Measurements from ENCODE around the gene TTLL5.
A peak's percentile ranks its signal among the peaks of the same experiment; 100 is the strongest.

Gene TTLL5

DNA sequence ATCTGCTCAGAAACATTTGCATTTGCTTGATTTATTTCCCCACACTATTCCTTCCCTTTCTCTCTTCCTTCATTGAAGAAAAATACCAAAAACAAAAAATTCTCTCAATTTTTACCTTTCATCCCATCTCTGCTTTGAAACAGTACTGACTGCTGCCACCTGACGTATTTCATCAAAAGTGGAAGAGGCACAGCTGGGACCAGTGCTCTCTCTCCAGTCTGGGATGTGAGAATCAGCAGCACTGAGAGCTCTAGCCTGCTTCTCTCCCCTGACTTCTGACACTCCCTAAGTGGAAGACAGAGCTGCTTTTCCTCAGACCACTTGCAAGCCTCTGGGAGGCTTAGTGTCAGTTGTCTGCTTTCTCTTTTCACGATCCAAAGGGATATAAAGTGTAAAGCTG, 36.9 kb downstream of the TTLL5 start:
- H3K4me3 Mint-ChIP-seq: no peak overlapping the region
- H3K27ac Mint-ChIP-seq: no peak overlapping the region
- no peaks in the 10 kb centered on the region for H3K4me1 Mint-ChIP-seq (ENCODE audit: low read depth)
- no peak for DNase-seq (ENCODE audit: low spot score)
- H3K9me3 Mint-ChIP-seq: peaks cover 3% of the 10 kb centered on the region
- H3K27me3 Mint-ChIP-seq (ENCODE audit: low read depth): no peaks in the 10 kb centered on the region
- H3K36me3 Mint-ChIP-seq (ENCODE audit: low read depth): peaks cover 30% of the 10 kb centered on the region

- H3K4me1 Mint-ChIP-seq (ENCODE audit: low read depth): no peaks in the 10 kb centered on the region
- peak overlapping the region; percentile 27 for H3K27ac Mint-ChIP-seq
- H3K36me3 Mint-ChIP-seq (ENCODE audit: low read depth): peaks cover 22% of the 10 kb centered on the region
- H3K9me3 Mint-ChIP-seq: peaks cover 3% of the 10 kb centered on the region
- no peak overlapping the region for H3K4me3 Mint-ChIP-seq
- no peaks in the 10 kb centered on the region for H3K27me3 Mint-ChIP-seq (ENCODE audit: low read depth)
- no peak for DNase-seq (ENCODE audit: low spot score)
Measured at GRCh38 chr14:75699331-75699730, 38.3 kb downstream of the TTLL5 start.

DNA sequence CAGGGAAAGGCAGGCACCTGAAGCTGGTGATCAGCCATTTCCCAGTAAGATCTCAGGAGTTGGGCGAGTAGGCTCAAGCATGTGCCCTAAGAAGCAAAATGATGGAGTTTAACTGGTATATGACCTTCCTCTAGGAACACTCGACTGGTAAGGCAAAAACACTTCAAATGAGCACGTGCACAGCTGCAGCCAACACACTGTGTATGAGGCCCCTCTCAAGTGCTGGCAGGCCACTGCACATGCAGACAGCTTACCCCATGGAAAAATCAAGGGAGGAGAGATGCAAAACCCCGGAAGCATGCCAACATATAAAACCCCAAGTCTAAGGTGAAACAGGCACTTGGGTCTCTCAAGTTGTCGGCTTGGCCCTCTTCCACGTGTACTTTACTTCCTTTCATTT, 39.2 kb downstream of the TTLL5 start:
- no peak for DNase-seq (ENCODE audit: low spot score)
- H3K36me3 Mint-ChIP-seq (ENCODE audit: low read depth): peaks cover 15% of the 10 kb centered on the region
- H3K4me1 Mint-ChIP-seq (ENCODE audit: low read depth): no peaks in the 10 kb centered on the region
- no peaks in the 10 kb centered on the region for H3K27me3 Mint-ChIP-seq (ENCODE audit: low read depth)
- H3K9me3 Mint-ChIP-seq: no peaks in the 10 kb centered on the region
- H3K4me3 Mint-ChIP-seq: no peak overlapping the region
- H3K27ac Mint-ChIP-seq: no peak overlapping the region

DNA sequence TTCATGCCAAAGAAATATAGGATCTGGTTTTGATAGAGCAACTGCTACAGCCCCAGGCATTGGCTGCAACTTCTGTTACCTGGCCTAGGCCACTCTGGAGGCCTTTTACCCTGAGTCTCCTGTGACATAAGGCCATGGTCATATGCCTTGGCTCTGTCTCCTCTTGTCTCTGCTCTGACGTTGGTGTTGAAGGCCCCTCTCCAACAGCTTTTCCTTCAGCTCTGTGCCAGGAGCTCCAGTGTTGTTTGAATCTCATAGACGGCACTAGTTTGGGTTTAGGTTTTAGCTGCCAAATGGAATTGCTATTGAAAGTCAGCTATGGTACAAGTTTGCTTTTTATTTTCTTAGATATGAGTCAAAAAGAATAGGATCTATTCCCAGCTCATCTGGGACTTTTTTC, 41.1 kb downstream of the TTLL5 start:
- H3K36me3 Mint-ChIP-seq (ENCODE audit: low read depth): peaks cover 7% of the 10 kb centered on the region

GRCh38 chr14:75702616-75703261, 41.7 kb downstream of the TTLL5 start:
- Mint-ChIP-seq H3K4me1 (ENCODE audit: low read depth) (no peaks in the 10 kb centered on the region), H3K9me3 (no peaks in the 10 kb centered on the region), H3K36me3 (ENCODE audit: low read depth) (peaks cover 7% of the 10 kb centered on the region), H3K4me3 (no peak overlapping the region), H3K27ac (no peak overlapping the region), H3K27me3 (ENCODE audit: low read depth) (no peaks in the 10 kb centered on the region)
- no peak for DNase-seq (ENCODE audit: low spot score)

More for the DNA sequence above, 41.1 kb downstream of the TTLL5 start:
- H3K4me1 Mint-ChIP-seq (ENCODE audit: low read depth): no peaks in the 10 kb centered on the region
- H3K27ac Mint-ChIP-seq: no peak overlapping the region
- no peaks in the 10 kb centered on the region for H3K9me3 Mint-ChIP-seq
- no peak overlapping the region for H3K4me3 Mint-ChIP-seq
- DNase-seq (ENCODE audit: low spot score): no peak
- no peaks in the 10 kb centered on the region for H3K27me3 Mint-ChIP-seq (ENCODE audit: low read depth)

DNA sequence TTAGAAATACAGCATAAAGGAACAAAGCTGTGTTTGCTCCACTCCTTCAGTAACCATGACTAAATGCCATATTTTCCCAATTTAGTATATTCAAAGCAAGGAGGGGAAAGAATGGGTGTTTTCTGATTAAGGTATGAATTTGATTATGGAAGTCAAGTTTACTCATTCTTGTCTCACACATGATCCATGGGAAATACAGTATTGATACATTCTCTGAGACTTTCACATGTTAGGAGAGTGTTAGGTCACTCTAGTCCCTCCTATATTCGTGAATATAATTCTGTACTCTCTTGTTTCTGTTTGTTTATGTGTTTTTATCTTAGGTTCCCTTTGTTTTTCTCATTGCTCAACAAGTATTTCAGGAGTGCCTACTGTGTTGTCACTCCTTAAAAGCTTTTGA, 42.4 kb downstream of the TTLL5 start:
- Mint-ChIP-seq H3K36me3 (ENCODE audit: low read depth) (peaks cover 7% of the 10 kb centered on the region), H3K9me3 (no peaks in the 10 kb centered on the region), H3K4me3 (no peak overlapping the region), H3K27me3 (ENCODE audit: low read depth) (no peaks in the 10 kb centered on the region), H3K4me1 (ENCODE audit: low read depth) (no peaks in the 10 kb centered on the region), H3K27ac (no peak overlapping the region)
- DNase-seq (ENCODE audit: low spot score): no peak

DNA sequence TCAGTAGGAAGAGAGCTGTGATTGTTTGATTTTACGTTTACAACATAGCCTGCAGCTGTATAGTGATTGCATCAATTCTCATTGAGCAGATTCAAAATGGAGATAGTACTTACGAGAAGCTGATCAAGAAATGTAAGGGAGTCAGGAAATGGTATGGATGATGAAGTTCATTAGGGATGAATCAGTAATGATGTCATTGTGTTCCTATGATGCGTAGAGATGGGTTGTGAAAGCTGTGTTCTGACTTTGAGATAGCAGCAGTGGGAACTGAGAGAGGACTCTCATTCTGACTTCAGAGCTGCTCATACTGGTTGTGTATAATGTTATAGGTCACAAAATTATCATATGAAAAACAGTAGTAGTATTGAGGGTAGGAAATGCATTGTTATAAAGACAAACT, 44.0 kb downstream of the TTLL5 start:
- DNase-seq (ENCODE audit: low spot score): no peak
- H3K27ac Mint-ChIP-seq: no peak overlapping the region
- H3K4me3 Mint-ChIP-seq: no peak overlapping the region
- H3K36me3 Mint-ChIP-seq (ENCODE audit: low read depth): peaks cover 7% of the 10 kb centered on the region
- no peaks in the 10 kb centered on the region for H3K9me3 Mint-ChIP-seq
- no peaks in the 10 kb centered on the region for H3K27me3 Mint-ChIP-seq (ENCODE audit: low read depth)
- H3K4me1 Mint-ChIP-seq (ENCODE audit: low read depth): no peaks in the 10 kb centered on the region

DNA sequence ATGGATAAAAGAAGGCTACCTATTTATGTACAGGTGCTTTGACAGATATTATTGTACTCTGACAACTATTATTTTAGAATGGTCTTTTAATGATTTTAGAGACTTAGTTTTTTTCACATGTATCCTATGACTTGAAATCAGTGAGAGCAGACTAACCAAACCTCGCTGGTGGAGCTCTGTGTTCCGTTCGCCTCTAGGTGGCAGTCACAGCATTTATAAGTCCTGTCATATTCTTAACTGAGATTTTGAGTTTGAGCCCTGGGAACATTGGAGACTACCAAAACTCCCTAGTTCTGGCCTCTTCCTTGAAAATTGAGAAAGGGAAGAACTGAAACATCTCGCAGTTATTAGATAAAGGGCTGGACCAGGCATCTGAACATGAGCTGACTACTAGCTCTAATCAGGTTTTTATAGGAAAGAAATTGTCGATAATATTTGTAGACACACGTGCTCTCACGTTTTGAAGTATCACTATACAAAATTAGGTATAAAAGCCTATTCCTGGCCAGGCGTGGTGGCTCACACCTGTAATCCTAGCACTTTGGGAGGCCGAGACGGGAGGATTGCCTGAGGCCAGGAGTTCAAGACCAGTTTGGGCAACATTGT, 48.3 kb downstream of the TTLL5 start:
- Mint-ChIP-seq H3K9me3 (no peaks in the 10 kb centered on the region), H3K4me3 (no peak overlapping the region), H3K27me3 (ENCODE audit: low read depth) (no peaks in the 10 kb centered on the region), H3K36me3 (ENCODE audit: low read depth) (peaks cover 3% of the 10 kb centered on the region), H3K27ac (no peak overlapping the region), H3K4me1 (ENCODE audit: low read depth) (no peaks in the 10 kb centered on the region)
- peak; percentile 26 for DNase-seq (ENCODE audit: low spot score)

DNA sequence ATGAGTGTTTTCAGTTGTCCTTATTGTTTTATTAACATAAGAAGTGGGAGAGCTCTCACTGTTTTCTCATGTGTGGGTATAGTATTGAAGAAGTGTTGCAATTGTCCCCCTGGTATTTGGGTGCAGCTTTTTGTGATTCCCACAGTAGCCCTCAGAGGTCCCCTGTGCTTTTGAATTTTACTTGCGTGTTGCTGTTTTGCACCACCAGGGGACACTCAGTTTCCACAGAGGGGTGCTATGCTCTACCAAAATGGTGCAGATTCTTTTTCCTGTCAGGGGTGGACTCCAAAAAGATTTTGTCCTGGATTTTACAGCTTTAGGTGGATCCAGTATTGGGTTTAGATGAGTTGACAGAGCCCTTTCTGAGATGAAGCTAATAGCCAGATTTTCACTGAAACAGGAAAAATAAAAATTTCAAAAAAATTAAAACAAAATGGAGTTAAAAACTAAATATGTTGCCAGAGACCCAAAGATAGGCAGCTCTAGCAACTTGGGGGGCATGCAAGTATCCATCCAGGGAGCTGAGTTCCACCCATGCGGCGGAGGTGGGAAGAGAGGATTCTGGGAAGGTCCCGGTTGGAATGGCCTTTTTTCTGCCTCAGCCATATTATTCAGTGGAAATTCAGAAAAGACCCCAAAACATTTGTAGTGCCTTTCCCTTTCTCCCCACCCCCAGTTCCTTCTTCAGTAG, 50.2 kb downstream of the TTLL5 start:
- H3K36me3 Mint-ChIP-seq (ENCODE audit: low read depth): peaks cover 3% of the 10 kb centered on the region
- peaks cover 8% of the 10 kb centered on the region for H3K4me1 Mint-ChIP-seq (ENCODE audit: low read depth)
- DNase-seq (ENCODE audit: low spot score): no peak
- H3K9me3 Mint-ChIP-seq: no peaks in the 10 kb centered on the region
- no peak overlapping the region for H3K4me3 Mint-ChIP-seq
- H3K27ac Mint-ChIP-seq: no peak overlapping the region
- no peaks in the 10 kb centered on the region for H3K27me3 Mint-ChIP-seq (ENCODE audit: low read depth)

GRCh38 chr14:75711796-75712211, 50.8 kb downstream of the TTLL5 start:
- Mint-ChIP-seq H3K27me3 (ENCODE audit: low read depth) (no peaks in the 10 kb centered on the region), H3K4me1 (ENCODE audit: low read depth) (peaks cover 9% of the 10 kb centered on the region), H3K27ac (no peak overlapping the region), H3K4me3 (no peak overlapping the region), H3K9me3 (no peaks in the 10 kb centered on the region), H3K36me3 (ENCODE audit: low read depth) (peaks cover 3% of the 10 kb centered on the region)
- DNase-seq (ENCODE audit: low spot score): no peak

DNA sequence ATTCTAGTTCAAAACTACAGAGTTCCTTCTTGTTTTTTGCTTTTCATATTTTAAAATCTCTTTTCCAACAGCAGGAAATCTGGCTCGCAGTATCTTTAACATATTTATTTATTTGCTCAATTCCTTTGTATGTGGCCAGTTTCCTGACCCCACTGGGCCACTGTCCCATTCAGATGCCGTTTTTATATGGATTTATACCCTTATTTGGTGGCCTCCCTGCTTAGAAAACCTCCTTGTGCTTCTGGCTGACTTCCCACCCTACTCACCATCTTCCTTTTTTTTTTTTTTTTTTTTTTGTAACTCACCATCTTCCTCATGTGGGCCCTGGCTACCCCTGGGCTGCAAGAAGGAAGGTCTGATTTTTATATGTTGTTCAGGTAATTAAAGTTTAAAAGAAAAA, 53.9 kb downstream of the TTLL5 start:
- H3K9me3 Mint-ChIP-seq: no peaks in the 10 kb centered on the region
- H3K36me3 Mint-ChIP-seq (ENCODE audit: low read depth): peaks cover 5% of the 10 kb centered on the region
- no peak overlapping the region for H3K27ac Mint-ChIP-seq
- DNase-seq (ENCODE audit: low spot score): no peak
- H3K27me3 Mint-ChIP-seq (ENCODE audit: low read depth): no peaks in the 10 kb centered on the region
- H3K4me3 Mint-ChIP-seq: no peak overlapping the region
- H3K4me1 Mint-ChIP-seq (ENCODE audit: low read depth): peaks cover 9% of the 10 kb centered on the region

DNA sequence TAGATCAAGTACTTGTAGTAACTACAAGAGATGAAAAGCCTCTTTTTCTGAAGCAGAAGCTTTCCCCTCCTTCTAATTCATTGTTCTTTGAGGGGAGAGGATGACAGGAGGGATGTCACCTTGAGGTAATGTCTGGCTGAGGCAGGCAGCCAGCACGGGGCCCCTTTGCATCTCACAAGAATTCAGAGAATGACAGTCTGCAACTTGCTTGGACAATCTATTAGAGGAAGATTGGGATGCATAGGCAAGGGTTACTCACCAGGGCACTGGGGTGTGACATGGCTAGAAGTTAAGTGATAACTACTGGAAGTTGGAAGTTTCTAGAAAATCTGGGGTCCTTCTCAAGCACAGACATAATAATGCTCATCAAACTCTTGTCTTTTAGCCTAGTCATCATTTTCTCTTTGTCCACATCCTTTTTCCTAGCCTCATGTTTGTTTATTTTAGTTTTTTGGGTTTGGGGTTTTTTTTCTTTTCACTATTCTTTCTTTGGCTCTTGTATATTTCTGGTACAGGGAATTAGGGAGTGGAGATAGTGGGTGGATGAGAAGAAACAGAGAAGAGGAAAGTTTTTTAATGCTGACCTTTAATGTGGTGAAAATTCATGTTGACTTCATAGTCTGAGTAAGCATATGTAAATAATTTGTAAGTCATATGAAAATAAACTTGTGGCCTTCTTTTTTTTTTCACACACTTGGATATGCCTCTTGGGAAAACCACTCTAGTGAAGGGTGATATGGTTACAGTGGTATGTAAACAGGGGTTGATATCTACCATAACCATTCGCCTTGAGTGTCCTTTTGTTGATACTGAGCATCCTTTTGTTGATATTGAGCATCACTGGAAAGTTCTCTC, 55.1 kb downstream of the TTLL5 start:
- Mint-ChIP-seq H3K36me3 (ENCODE audit: low read depth) (peaks cover 9% of the 10 kb centered on the region), H3K27ac (no peak overlapping the region), H3K4me3 (no peak overlapping the region), H3K4me1 (ENCODE audit: low read depth) (peaks cover 9% of the 10 kb centered on the region), H3K27me3 (ENCODE audit: low read depth) (no peaks in the 10 kb centered on the region), H3K9me3 (no peaks in the 10 kb centered on the region)
- DNase-seq (ENCODE audit: low spot score): no peak

- Mint-ChIP-seq H3K4me1 (ENCODE audit: low read depth) (peaks cover 9% of the 10 kb centered on the region), H3K27ac (no peak overlapping the region), H3K4me3 (no peak overlapping the region), H3K9me3 (no peaks in the 10 kb centered on the region), H3K36me3 (ENCODE audit: low read depth) (peaks cover 11% of the 10 kb centered on the region), H3K27me3 (ENCODE audit: low read depth) (no peaks in the 10 kb centered on the region)
- no peak for DNase-seq (ENCODE audit: low spot score)
Measured at GRCh38 chr14:75717729-75718128, 56.7 kb downstream of the TTLL5 start.

- DNase-seq (ENCODE audit: low spot score): no peak
- peaks cover 14% of the 10 kb centered on the region for H3K4me1 Mint-ChIP-seq (ENCODE audit: low read depth)
- no peak overlapping the region for H3K27ac Mint-ChIP-seq
- peaks cover 14% of the 10 kb centered on the region for H3K36me3 Mint-ChIP-seq (ENCODE audit: low read depth)
- no peaks in the 10 kb centered on the region for H3K9me3 Mint-ChIP-seq
- no peaks in the 10 kb centered on the region for H3K27me3 Mint-ChIP-seq (ENCODE audit: low read depth)
- no peak overlapping the region for H3K4me3 Mint-ChIP-seq
Measured at GRCh38 chr14:75718199-75718598, 57.2 kb downstream of the TTLL5 start.

All from T-helper 2 cell treated with Interferon-gamma antibody and Interleukin-4, amounts not matched to agents 5 μg/mL and 100 μg/mL, for 36 hours (primary cell).